ENCODE data around the gene SMURF1.

The SMURF1 gene

DNA sequence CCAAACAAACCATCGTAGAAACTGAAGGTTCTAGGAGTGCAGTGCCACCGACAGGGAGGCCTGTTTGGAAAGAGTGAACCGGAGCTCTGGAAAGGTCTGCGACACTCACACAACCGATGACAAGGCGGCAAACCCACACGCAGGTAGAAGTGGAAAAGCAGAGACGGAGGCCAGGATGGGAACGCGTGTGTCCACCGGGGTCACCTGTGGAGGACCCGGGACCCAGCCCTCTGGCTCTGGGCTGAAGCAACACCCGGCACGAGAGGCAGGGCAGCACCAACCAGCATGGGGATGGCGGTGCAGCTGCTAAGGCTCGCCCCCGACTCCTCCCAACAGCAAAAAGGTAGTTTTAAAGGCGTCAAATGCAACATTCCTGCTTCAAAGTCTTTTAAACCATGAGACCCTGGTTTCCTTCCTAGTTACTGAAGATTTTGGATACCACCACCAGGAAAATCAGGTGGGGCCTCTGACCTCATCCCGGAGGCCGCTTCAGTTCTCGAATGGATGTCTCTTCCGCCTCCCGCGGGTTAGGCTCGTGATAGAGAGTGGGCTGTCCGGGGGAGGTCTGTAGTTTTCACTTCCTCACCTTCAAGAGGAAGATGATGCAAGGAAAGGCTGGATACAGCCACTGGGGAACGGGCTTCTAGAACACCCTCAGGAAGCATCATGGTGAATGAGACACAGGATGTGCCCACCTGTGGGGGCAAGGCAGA lies 115.5 kb downstream of the SMURF1 start:
- H3K27ac Mint-ChIP-seq = peak overlapping the region; percentile 14

DNA sequence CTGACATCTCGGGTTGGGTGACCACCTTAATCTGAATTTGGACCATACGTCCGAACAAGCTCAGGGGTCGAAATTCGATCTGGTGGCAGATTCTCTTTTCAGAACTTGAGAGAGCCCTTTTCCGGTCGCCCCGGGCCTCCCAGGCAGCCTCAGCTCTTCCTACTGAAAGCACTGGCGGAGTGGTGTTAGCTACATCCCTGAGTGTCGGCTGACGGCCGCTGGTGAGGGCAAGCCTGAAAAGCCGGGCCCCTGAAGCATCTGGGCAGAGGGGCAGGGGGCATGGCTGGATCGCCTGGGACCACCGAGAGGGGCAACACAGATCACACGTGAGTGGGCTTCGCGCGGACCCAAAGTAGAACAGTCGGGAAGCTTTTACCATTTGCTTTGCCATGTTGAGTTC lies 116.1 kb downstream of the SMURF1 start:
- Mint-ChIP-seq H3K27me3 (no peaks in the 10 kb centered on the region), H3K9me3 (no peaks in the 10 kb centered on the region), H3K36me3 (peaks cover 49% of the 10 kb centered on the region), H3K4me3 (no peak overlapping the region), H3K27ac (no peak overlapping the region), H3K4me1 (peaks cover 5% of the 10 kb centered on the region)
- no peak for ATAC-seq

More for the DNA sequence above, 115.5 kb downstream of the SMURF1 start:
- Mint-ChIP-seq H3K4me3 (no peak overlapping the region), H3K4me1 (peaks cover 5% of the 10 kb centered on the region), H3K9me3 (no peaks in the 10 kb centered on the region), H3K27me3 (no peaks in the 10 kb centered on the region), H3K36me3 (peaks cover 47% of the 10 kb centered on the region)
- no peak for ATAC-seq

DNA sequence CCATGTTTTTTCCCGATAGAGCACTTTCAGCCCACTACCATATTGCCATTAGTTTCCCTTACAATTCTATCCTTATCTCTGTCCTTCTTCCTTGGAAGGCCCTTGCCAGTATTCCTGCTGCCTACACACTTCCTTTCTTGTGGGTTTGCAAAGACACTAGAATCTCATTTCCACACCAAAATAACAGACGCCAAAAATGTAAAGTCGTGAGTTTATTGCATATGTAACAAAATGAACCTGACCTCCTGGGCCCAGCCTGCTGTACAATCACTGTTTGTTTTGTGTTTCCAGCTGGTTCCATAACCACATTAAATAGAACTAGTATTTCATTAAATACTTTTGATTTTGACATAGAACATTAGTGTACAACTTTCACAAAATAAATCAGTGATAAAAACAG lies 116.7 kb downstream of the SMURF1 start:
- H3K9me3 Mint-ChIP-seq = no peaks in the 10 kb centered on the region
- peaks cover 46% of the 10 kb centered on the region for H3K36me3 Mint-ChIP-seq
- H3K4me3 Mint-ChIP-seq = no peak overlapping the region
- H3K4me1 Mint-ChIP-seq = peaks cover 5% of the 10 kb centered on the region
- H3K27ac Mint-ChIP-seq = no peak overlapping the region
- ATAC-seq = no peak
- no peaks in the 10 kb centered on the region for H3K27me3 Mint-ChIP-seq

DNA sequence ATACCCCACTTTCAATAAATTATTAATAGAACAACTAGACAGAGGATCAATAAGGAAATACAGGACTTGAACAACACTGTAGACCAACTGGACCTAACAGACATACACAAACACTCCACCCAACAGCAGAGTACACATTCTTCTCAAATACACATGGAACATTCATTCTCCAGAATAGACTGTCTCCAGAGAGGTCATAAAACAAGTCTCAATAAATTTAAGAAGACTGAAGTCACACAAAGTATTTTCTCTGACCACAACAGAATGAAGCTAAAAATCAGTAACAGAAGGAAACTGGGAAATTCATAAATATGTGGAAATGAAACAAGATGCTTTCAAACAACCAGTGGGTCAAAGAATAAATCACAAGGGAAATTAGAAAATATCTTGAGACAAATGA lies 119.8 kb downstream of the SMURF1 start:
- Mint-ChIP-seq H3K27me3 (no peaks in the 10 kb centered on the region), H3K9me3 (no peaks in the 10 kb centered on the region), H3K36me3 (peaks cover 52% of the 10 kb centered on the region), H3K27ac (peak overlapping the region; percentile 37), H3K4me3 (no peak overlapping the region), H3K4me1 (peaks cover 20% of the 10 kb centered on the region)
- ATAC-seq = no peak

DNA sequence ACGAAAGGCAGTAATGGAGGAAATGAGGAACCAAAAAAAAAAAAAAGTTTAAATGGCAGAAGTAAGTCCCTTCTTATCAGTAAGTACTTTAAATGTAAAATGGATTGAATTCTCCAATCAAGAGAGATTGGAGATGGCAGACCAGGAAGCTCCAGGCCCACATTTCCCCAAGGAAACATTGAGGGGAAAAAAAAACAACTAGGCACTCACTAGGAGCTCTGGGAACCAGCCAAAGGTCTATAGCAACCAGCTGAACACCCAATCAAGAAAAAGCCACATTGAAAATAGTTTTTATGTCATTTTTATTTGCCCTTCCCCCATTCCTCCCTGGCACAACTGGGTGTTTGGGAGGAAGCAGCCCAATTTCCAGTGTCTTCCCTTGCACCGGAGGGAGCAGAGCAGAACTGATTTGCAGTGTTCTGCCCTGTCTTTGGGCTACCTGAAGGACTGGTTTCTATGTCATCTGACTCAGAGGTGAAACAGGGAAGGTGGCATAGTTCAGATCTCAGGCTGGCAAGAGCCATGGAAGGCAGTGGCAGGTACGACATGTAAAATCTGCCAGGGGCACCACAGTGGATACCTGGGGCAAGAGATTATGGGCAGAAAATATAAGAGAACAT lies 121.9 kb downstream of the SMURF1 start:
- peaks cover 44% of the 10 kb centered on the region for H3K36me3 Mint-ChIP-seq
- no peaks in the 10 kb centered on the region for H3K9me3 Mint-ChIP-seq
- no peak overlapping the region for H3K4me3 Mint-ChIP-seq
- no peak for ATAC-seq
- H3K27me3 Mint-ChIP-seq = no peaks in the 10 kb centered on the region
- peaks cover 20% of the 10 kb centered on the region for H3K4me1 Mint-ChIP-seq
- no peak overlapping the region for H3K27ac Mint-ChIP-seq

DNA sequence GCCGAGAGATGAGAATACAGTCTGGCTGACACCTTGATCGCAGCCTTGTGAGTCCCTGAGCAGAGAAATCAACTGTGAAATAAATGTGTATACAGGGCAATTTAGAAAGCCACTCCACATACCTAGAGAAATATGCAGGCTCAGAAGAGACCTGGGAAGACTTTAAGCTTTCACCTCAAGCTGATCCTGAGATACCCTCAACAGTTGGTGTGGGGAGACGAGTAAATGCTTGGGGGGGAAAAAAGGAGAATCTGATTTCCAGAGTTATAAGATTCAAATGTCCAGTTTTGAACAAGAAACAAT lies 123.5 kb downstream of the SMURF1 start:
- no peak overlapping the region for H3K4me3 Mint-ChIP-seq
- H3K4me1 Mint-ChIP-seq = peaks cover 31% of the 10 kb centered on the region
- H3K27ac Mint-ChIP-seq = no peak overlapping the region
- peaks cover 59% of the 10 kb centered on the region for H3K36me3 Mint-ChIP-seq
- H3K27me3 Mint-ChIP-seq = no peaks in the 10 kb centered on the region
- no peak for ATAC-seq
- peaks cover 5% of the 10 kb centered on the region for H3K9me3 Mint-ChIP-seq

GRCh38 chr7:99019523-99020412 lies 124.1 kb downstream of the SMURF1 start:
- no peak for ATAC-seq
- peaks cover 5% of the 10 kb centered on the region for H3K9me3 Mint-ChIP-seq
- H3K4me3 Mint-ChIP-seq = no peak overlapping the region
- no peak overlapping the region for H3K27ac Mint-ChIP-seq
- no peaks in the 10 kb centered on the region for H3K27me3 Mint-ChIP-seq
- H3K36me3 Mint-ChIP-seq = peaks cover 65% of the 10 kb centered on the region
- peaks cover 31% of the 10 kb centered on the region for H3K4me1 Mint-ChIP-seq

DNA sequence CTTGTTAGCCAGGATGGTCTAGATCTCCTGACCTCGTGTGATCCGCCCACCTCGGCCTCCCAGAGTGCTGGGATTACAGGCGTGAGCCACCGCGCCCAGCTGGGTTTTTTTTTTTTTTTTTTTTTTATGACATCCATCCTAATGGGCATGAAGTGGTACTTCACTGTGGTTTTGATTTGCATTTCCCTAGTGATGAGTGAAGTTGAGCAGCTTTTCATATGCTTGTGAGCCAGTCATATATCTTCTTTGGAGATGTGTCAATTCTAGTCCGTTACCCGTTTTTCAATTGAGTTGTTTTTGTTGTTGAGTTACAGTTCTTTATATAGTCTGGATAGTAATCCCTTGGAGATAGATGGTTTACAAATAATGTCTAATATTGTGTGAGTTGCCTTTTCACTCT lies 127.7 kb downstream of the SMURF1 start:
- Mint-ChIP-seq H3K27ac (peak overlapping the region; percentile 4), H3K4me3 (no peak overlapping the region), H3K36me3 (peaks cover 90% of the 10 kb centered on the region), H3K4me1 (peaks cover 18% of the 10 kb centered on the region), H3K9me3 (peaks cover 5% of the 10 kb centered on the region), H3K27me3 (no peaks in the 10 kb centered on the region)
- ATAC-seq = peak; percentile 62

DNA sequence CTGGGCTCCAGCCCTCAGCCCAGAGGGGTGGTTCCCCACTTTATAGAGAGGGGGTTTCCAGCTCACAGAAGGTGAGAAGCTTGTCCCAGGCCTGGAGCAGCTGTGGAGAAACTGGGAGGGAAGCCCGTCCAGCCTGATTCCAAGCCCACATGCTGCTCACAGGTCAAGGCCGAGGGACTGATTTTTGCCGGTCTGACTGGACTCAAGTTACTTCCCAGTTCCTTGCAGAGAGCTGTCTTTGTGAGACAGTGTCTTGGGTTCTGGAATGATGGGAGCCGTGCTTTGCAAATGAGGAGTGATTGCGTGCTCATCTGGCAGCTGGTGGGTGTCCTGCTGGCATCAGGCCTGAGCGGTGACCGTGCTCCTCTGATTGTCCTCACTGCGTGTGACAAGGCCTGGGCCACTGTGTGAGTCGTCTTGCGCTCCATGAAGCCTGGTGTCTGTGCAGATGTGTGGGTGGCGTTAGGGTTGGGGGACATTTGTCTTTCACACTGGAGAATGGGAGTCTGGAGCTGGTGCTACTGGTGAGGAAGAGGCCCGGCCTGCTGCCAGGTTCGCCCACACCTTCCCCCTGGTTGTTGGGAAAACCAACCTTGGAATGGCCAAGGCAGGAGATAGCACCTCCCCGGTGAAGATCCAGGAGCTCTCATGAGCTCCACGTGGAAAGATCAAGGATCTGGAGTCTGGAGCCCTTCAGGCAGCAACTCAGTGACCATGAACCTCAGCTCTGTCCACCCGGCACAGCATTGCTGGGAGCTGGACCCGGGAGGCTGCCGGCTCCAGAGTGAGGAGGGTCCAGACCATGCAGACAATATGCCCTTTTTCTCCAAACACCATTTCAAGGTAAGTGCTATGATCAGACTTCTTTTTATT lies 129.6 kb downstream of the SMURF1 start:
- Mint-ChIP-seq H3K27ac (no peak overlapping the region), H3K36me3 (peaks cover 84% of the 10 kb centered on the region)

GRCh38 chr7:99013266-99014112 lies 130.4 kb downstream of the SMURF1 start:
- ATAC-seq = no peak
- Mint-ChIP-seq H3K27ac (no peak overlapping the region), H3K36me3 (peaks cover 84% of the 10 kb centered on the region), H3K4me1 (peaks cover 11% of the 10 kb centered on the region), H3K4me3 (no peak overlapping the region), H3K27me3 (no peaks in the 10 kb centered on the region), H3K9me3 (peaks cover 5% of the 10 kb centered on the region)

More for the DNA sequence above, 129.6 kb downstream of the SMURF1 start:
- Mint-ChIP-seq H3K4me1 (peaks cover 11% of the 10 kb centered on the region), H3K9me3 (peaks cover 5% of the 10 kb centered on the region), H3K4me3 (no peak overlapping the region), H3K27me3 (no peaks in the 10 kb centered on the region)
- no peak for ATAC-seq

- Mint-ChIP-seq H3K36me3 (peaks cover 86% of the 10 kb centered on the region), H3K27me3 (no peaks in the 10 kb centered on the region), H3K9me3 (peaks cover 5% of the 10 kb centered on the region), H3K4me3 (no peak overlapping the region), H3K27ac (no peak overlapping the region), H3K4me1 (peaks cover 11% of the 10 kb centered on the region)
- ATAC-seq = no peak
Measured at GRCh38 chr7:99012722-99013121, 131.2 kb downstream of the SMURF1 start.

- Mint-ChIP-seq H3K27ac (no peak overlapping the region), H3K4me3 (no peak overlapping the region), H3K36me3 (peaks cover 84% of the 10 kb centered on the region), H3K27me3 (no peaks in the 10 kb centered on the region), H3K9me3 (peaks cover 5% of the 10 kb centered on the region), H3K4me1 (peaks cover 11% of the 10 kb centered on the region)
- ATAC-seq = no peak
Measured at GRCh38 chr7:99011706-99012404, 132.1 kb downstream of the SMURF1 start.

- peaks cover 6% of the 10 kb centered on the region for H3K4me1 Mint-ChIP-seq
- no peak overlapping the region for H3K27ac Mint-ChIP-seq
- ATAC-seq = no peak
- H3K4me3 Mint-ChIP-seq = no peak overlapping the region
- H3K9me3 Mint-ChIP-seq = peaks cover 5% of the 10 kb centered on the region
- peaks cover 83% of the 10 kb centered on the region for H3K36me3 Mint-ChIP-seq
- no peaks in the 10 kb centered on the region for H3K27me3 Mint-ChIP-seq
Measured at GRCh38 chr7:99011341-99011705, 132.6 kb downstream of the SMURF1 start.

DNA sequence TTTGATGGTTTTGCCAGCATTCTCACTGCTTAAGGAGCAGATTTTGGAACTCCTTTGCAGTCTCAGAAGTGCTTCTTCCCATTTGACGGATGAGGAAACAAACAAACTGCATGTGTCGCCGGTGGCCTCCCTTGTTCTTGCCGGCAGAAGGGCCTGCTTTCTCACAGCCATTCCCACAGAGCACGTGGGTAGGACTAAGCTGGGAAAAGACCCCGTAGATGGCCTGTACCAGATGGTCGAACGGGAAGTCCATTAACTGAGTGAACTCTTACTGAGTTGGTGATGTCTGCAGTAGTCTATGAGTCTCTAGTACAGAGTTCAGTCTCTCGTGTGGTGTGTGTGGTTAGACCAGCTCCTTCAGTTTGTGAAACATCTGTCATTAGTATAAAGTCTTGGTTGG lies 133.6 kb downstream of the SMURF1 start:
- peaks cover 8% of the 10 kb centered on the region for H3K4me1 Mint-ChIP-seq
- H3K9me3 Mint-ChIP-seq = no peaks in the 10 kb centered on the region
- H3K36me3 Mint-ChIP-seq = peaks cover 80% of the 10 kb centered on the region
- ATAC-seq = no peak
- no peaks in the 10 kb centered on the region for H3K27me3 Mint-ChIP-seq
- no peak overlapping the region for H3K27ac Mint-ChIP-seq
- H3K4me3 Mint-ChIP-seq = no peak overlapping the region

All from stimulated activated memory B cell treated with anti-CD40 and anti-IgM and Interleukin-4, amounts not matched to agents 10 μg/mL and 1 μg/mL and 100 μg/mL, for 72 hours (primary cell).